Measurements from ENCODE around the gene ZNF785.
"Not testable (repeated sequence)": the region's sequence is repeated elsewhere in the genome, so short reads cannot be mapped to it uniquely, and the experiment has no call there.

ZNF785 gene

DNA sequence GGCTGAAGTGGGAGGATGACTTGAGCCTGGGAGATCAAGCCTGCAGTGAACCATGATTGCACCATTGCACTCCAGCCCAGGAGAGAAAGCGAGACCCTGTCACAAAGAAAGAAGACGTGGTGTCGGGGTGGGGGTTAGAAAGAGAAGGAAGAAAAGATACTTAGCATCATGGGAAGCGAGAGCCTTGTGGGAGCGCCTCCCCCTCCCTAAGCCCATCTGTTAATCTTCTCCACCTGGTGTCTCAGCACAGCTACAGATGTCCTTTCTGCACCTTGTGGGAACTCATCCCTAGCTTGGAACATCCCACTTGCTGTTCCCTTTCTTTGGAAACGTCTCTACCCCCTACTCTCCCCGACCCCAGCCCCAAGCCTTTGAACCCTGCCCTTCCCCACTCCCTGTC, 20.0 kb downstream of the ZNF785 start:
- no peak for DNase-seq

DNA sequence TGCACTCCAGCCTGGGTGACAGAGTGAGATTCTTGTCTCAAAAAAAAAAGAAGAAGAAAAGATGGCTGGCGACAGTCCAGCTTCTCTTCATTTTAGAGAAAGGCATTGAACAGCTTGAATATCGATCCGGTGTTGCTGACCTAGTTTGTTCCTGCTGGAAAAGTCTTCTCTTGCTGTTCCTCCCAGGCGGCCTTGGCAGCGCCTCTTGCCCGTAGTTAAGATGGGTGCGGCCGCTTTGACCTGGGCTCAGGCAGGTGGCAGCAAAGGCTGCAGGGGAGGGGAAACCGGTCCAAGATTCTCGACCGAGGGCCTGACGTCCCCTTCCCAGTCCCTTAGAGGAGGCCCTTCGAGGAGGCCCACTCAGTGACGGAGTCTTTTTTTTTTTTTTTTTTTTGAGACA, 23.5 kb downstream of the ZNF785 start:
- DNase-seq = no peak

DNA sequence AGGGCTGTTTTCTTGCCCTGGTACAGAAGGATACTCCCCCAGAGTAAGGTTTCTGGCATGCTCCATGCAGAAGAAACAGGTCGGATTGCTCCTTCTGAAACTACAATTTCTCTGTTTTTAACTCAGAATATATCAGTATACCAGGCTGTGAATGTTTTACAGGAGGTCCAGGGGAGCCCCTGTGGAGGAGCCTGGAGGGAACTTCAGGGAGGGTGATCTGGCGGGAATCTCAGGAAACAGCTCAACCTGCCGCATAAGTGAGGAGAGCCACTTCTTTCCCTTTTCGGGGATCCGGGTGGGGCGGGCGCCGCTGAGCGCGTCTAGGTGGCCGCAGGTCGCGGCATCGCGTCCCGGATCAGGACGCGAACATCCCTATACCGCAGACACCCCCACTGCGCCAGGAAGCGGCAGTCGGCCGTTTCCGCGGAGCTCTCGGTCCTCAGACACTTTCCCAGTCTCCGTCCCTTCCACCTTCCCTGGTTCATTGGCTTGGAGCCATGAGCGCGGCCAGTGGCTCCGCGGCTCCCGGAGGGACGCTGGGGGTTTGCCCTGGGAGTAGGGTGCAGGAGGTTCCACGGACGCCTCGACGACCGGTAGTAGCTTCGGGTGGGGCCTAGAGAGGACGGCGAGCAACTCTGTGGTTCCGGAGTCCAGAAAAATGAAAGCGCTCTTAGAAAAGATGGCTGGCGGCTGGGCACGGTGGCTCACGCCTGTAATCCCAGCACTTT, 24.2 kb downstream of the ZNF785 start:
- no peak for DNase-seq

DNA sequence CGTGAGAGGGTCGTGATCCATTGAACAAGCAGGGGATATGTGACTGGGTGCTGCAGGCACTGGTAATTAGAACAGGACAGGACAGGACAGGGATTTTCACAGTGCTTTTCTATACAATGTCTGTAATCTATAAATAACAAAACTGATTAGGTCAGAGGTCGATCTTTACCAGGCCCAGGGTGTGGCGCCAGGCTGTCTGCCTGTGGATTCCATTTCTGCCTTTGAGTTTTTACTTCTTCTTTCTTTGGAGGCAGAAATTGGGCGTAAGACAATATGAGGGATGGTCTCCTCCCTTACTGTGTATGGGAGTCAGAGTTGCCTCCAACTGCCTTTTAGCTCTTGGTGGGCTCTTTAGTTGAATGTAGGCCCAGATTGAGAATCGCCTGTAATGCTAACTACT, 25.8 kb downstream of the ZNF785 start:
- no peak for DNase-seq

DNA sequence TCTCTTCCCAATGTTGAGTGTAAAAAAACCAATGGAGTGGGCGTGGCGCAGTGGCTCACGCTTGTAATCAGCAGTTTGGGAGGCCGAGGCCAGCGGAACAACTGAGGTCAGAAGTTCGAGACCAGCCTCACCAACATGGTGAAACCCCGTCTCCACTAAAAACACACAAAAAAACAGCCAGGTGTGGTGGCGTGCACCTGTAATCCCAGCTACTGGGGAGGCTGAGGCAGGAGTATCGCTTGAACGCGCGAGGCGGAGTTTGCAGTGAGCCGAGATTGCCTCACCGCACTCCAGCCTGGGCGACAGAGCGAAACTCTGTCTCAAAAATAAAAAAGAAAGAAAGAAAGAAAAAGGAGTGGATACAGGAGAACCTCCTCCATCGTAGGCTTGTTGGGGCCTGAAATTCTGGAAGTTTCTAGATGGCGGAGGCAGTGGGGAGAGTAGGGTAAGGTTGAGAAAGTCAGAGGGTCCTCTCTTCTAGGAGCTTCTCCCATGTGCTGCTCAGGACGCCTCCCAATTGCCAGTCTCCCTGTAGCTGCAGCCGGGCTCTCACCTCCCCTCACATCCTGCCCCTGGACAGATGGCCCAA, 26.6 kb downstream of the ZNF785 start:
- no peak for DNase-seq

DNA sequence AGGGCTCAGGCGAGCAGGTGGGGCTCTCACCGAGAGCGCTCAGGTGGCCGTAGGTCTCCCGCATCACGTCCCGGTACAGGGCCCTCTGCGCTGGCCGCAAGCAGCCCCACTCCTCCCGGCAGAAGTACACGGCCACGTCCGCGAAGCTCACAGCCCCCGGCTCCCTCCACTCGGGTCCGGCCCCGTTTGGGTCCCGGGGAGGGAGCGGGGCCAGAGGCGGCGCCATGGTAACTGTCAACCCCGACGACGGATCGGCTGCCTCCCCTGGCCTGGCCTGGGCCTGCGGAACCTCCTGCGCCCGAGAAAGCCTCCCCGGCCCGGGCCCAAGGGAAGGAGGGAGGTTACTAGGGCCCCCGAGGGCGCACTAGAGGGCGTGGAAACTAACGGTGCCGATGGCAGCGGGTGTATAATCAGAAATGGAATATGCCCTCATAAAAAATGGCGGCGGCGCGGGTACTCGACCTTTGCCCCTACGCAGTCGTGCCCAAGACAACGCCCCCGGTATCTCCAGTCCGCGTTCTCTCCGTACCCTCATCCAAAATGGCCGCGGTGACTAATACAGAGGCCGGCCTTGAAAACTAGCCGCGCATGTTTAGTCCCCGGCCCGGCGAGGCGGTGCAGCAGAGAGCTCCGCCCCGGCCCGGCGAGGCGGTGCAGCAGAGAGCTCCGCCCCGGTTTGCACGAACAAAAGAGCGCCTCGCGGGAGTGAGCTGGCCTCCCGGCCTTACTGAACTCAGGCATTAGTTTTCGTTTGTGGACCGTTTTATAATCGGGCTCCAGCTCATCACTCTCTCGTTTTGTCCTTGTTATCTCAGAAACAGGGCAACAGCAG, 27.3 kb downstream of the ZNF785 start, which contains the start of gene ZNF764:
TSS of gene ZNF764 (minus strand) at position 418 of the 832 bp plus-strand sequence. CDS start at position 226, 192 bp downstream.
- DNase-seq = peak; percentile 97

DNA sequence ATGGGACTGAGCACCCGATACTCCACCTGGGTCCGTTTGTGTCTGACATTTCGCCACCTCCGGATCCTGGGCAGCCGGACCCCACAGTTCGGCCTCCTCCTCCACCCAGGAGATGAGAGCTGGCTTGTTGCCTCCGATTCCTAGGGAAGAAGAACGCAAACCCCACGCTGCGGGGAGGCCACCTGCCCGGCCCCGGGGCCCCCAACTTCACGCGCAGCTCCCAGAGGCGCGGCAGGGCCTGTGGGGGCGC, 27.9 kb downstream of the ZNF785 start:
- no peak for DNase-seq

DNA sequence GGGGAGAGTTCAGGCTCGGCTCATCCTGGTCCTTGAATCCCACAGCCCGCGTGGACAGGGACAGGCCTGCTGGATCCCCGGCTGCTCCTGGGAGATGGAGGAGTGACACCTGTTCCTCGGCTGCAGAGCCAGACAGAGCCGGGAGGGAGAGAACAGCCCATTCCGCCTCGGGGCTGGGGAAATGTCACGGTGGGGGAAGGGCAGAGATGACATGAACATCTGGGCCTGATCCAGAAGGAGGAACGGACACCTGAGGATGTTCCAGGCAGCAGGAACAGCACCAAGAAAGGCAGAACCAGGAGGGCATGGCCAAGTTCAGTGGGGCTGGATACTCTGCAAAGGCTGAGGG, 29.4 kb downstream of the ZNF785 start:
- DNase-seq = no peak

DNA sequence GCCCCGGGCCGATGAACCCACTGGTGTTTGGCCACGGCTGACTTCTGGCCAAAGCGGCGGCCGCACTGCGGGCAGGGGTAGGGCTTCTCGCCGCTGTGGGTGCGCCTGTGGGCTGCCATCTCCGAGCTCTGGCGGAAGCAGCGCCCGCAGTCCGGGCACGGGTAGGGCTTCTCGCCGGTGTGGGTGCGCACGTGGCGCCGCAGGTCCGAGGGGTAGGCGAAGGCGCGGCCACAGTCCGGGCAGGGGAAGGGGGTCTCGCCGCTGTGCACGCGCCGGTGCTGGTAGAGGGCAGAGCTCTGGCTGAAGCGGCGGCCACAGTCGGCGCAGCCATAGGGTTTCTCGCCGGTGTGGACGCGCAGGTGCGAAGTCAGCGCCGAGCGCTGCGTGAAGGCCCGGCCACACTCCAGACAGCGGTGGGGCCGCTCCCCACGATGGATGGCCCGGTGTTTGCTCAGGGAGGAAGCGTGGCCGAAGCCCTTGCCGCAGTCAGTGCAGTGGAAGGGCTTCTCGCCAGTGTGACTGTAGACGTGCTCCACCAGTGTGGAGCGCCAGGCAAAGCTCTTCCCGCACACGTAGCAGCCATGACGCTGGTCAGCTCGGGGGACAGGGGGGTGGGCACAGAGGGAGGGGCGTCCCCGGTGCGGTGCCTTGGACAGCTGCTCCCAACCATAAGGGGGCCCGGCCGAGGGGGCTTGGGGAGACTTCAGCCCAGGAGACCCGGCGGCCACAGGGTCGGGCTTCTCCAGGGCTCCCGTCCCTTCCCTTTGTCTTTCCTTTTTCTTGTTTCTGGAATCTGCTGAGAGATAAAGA, 30.0 kb downstream of the ZNF785 start:
- DNase-seq = no peak

DNA sequence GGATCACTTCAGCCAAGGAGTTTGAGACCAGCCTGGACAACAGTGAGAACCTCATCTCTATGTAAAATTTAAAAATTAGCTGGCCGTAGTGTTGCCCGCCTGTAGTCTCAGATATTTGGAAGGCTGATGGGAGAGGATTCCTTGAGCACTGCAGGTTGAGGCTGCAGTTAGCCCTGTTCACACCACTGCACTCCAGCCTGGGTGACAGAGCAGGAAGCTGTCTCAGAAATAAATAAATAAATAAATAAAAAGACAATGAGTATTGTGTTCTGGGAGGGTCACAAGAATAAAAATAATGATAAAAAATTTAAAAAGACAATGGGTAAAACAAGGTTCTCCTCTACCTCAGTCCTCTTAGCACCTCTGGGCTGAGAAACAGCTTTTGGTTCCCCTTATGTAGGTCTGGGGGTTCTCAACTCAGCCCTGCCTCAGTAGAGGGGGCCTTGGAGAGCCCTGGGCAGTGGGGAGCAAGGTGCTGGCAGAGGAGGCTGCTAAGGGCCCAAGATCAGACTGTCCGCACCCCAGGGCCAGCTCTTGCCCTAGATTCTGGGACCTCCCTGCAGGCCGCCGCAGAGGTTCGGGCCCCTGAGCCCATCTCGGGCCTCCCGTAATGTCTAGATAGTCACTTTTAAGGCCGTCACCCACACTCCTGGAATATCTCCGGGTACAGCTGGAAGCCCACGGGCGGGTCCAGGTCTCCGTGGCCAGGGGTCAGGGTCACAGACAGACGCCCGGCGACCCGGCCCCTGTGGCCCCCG, 30.8 kb downstream of the ZNF785 start:
- no peak for DNase-seq

DNA sequence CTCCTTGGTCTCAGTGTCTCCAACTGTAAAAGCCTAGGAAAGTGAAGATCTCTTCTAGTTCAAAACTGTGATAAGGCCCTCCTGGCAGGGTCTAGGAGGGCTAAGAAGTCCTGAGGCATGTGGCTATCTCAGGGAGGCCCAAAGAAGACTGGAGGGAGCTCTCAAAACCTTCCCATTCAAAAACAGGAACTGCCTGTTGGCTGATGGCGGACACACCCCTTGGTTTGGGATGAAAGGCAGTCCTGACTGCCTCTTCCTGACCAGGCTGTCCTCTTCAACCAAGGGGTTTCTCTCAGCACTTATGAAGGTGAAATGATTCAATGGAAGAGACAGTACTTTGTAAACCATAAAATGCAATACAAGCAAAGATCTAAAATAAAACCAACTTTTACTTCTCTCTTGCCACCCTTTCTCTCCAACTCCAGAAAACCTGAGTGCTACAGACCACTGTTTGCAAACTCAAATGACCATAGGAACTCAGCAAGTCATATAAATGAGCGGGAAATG, 32.1 kb downstream of the ZNF785 start:
- no peak for DNase-seq

DNA sequence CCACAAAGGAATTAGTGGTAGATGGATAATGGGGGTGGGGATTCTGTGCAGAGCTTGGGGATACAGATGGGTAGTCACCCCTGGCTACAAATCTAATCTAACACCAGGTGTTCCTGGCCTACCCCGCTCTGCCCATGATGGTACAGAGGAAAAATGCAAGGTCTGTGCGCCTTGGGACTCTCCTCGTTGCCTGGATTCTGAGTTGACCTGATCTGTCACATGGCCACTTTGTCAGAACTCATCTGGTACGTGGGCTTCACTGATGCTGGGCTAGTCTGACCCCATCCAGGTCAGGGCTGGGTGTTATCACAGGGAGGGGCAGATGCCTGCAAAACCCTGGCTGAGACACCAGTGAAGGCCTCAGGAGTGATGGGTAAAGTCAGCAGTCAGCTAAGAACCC, 32.5 kb downstream of the ZNF785 start:
- DNase-seq = no peak

DNA sequence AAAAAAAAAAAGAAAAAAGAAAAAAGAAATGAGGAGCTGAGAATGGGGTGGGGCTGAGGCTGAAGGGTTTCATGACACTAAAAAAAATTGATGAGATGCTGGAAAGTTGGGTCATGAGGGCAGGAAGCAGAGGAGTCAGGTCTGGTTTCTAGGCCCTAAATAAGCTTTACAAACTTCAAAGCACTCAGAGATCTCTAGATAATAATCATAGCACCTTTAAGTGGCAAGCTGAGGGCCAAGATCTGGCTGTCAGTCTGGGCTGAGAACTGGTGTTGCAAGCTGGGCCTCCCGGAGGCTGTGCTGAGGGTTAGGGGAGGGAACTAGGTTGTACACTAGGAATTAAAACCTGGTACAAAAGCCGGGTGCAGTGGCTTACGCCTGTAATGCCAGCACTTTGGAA, 33.7 kb downstream of the ZNF785 start:
- DNase-seq = no peak

DNA sequence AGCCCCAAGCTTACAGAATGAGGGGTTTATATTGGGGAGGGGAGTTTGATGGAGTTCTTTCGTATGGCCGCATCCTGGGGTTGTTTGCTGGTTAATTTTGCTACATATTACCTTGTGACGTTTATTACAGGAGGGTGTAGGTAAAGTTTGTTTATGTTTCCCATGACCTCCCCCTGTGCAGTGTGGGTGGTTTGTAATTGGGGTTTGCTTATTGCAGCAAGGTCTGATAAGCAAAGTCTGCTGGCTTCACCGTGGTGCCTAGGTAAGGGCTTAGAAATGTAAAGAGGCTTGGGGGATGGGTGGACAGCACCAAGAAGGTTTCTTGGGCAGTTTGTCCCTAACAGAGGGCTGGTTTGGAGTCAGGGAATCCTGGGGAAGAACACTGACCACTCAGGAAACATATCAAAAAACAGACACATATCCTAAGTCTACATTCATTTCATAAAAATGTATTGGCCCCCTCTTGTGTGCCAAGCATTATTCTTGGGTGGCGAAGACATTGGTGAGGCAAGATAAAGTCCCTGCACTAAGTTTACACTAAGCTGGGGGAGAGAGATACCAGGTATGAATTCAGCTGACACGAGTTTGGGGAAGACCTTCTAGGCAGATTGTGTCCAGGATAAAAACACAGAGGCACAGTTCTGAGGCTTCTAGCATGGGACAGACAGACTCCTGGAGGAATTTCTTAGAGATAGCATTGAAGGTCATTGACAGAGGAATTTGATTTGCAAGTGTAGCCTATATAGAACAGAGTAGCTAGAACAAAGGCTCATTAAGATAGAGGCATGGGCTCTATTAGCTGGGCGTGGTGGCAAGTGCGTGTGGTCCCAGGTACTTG, 36.9 kb downstream of the ZNF785 start:
- DNase-seq = no peak

DNA sequence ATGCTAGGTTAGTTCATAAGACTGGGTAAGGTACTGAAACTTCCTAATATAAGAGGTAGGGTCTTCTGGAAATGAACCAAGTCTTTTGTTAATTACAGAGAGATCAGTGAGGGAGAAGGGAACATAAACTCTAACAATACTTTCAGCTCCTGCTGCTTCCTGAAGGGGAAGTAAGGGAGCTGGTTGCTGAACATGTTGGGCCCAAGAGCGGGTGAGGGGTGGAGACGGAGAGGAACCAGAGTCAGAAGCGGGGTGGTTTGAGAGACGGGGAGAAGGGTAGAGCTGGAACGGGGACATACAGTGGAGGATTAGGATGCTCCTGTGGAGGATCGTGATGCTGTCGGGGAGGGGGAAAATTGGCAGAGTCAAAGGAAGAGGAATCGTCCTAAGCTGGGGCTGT, 39.4 kb downstream of the ZNF785 start:
- no peak for DNase-seq

DNA sequence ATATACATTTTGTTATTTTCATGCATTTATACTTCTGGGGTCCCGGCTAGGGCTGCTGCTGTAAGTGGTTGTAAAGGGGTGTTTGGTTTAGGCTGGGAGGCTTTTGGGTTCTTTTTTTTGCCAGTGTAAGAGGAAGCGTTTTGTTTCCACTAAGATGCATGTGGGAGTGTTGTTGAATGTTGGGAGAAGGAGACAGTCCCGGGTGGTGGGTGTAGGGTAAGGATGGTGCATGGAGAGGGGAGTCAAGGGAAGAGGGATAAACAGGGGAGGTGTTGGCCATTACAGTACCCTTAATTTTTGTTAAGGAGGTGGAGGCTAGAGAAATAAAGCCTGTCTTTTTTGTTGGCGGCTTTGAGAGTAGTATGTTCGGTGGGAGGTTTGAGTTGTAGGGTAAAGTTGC, 42.4 kb downstream of the ZNF785 start:
- no peak for DNase-seq

DNA sequence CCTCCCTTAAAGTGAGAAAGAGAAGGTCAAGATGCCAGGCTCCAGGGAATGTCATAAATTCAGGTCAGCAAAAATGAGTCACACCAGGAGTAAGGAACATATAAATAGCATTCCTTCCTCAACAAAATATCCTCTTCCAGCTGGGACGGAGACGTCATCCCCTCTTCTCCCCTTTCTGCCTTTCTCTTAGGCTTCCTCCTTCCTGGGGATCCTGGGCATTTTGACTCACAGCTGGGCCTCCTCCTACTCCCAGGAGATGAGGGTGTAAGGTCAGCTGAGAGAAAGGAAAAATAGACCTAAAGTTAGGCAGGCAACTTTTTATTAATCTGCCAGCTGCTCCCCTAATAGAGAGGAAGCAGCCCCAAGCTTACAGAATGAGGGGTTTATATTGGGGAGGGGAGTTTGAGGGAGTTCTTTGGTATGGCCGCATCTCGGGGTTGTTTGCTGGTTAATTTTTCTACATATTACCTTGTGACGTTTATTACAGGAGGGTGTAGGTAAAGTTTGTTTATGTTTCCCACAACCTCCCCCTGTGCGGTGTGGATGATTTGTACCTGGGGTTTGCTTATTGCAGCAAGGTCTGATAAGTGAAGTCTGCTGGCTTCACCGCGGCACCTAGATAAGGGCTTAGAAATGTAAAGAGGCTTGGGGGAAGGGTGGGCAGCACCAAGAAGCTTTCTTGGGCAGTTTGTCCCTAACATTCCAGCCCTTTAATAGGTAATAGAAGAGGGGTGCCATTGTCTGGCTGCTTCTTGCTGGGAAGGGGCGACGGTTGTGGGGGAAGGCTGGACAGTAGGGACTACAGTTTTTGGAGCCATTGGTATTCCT, 43.8 kb downstream of the ZNF785 start:
- no peak for DNase-seq

DNA sequence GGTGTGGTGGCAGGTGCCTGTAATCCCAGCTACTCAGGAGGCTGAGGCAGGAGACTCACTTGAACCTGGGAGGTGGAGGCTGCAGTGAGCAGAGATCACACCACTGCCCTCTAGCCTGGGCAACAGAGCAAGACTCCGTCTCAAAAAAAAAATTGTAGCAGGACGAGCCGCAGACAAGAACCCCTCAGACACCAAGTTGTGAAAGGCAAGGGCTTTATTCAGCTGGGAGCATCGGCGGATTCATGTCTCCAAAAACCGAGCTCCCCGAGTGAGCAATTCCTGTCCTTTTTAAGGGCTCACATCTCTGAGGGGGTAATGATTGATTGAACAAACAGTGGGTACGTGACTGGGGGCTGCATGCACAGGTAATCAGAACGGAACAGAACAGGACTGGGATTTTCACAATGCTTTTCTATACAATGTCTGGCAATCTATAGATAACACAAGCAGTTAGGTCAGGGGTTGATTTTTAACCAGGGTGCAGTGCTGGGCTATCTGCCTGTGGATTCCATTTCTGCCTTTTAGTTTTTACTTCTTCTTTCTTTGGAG, 44.5 kb downstream of the ZNF785 start:
- not testable (repeated sequence) for DNase-seq

DNA sequence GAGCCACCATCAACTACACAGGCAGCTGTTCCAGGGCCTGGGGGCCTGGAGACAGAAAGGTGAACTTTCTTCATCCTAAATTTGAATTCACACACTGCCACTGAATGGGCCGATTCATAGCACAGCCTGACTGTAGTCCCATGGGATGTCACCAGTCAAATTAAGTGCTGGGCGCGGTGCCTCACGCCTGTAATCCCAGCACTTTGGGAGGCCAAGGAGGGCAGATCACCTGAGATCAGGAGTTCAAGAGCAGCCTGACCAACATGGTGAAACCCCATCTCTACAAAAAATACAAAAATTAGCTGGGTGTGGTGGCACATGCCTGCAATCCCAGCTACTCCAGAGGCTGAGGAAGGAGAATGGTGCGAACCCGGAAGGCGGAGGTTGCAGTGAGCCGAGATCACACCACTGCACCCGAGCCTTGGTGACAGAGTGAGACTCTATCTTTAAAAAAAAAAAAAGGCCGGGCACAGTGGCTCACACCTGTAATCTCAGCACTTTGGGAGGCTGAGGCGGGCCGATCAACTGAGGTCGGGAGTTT, 45.4 kb downstream of the ZNF785 start:
- not testable (repeated sequence) for DNase-seq

All from SHP77 treated with DMSO at 0.1 percent for 48 hours (cell line).